Airway epithelial cell (primary cell): ENCODE data around the gene TRIM49. TPM values are rescaled to one million over a fixed set of nuclear protein-coding genes. Genes with fewer than 3 reads are reported as not detected.

Experiments used
- total RNA-seq: library from RNA; depleted of rRNA; stranded (reverse); fragments of >200 nt; gene quantifications from 2 replicates; pipeline ENCODE4 v1.2.3, GENCODE V29; 2015

TRIM49 gene, protein sequence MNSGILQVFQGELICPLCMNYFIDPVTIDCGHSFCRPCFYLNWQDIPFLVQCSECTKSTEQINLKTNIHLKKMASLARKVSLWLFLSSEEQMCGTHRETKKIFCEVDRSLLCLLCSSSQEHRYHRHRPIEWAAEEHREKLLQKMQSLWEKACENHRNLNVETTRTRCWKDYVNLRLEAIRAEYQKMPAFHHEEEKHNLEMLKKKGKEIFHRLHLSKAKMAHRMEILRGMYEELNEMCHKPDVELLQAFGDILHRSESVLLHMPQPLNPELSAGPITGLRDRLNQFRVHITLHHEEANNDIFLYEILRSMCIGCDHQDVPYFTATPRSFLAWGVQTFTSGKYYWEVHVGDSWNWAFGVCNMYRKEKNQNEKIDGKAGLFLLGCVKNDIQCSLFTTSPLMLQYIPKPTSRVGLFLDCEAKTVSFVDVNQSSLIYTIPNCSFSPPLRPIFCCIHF
- total RNA-seq, result not detected in 2 replicates

DNA sequence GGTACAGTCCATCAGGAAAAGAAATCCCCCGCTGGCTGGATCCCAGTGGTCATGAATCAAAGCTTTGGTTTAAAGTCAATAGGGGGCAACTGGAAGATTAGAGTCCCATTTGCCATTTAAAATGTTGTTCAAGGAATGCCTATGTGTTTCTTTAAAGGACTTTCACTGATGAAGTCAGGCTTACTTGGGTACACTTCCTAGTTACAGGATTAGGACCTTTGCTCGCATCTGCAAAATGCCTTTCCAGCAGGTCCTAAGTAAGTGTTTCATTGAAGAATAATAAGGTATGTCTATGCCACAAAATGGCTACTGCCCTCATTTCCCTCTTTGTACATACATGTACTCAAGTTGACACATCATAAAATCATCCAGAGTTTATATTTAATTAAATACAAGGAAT, at the start of gene TRIM49:
Gene TRIM49, minus strand, starts transcription at position 101 of the 400 bp plus-strand sequence. CDS start 4,106 bp downstream, outside the sequence.

Other genes with a start within 250 kb of the TRIM49 start
- not detected in 2 replicates for gene TRIM77, start 98.3 kb downstream of the TRIM49 start, total RNA-seq
- gene TRIM64B, start 69.9 kb upstream of the TRIM49 start, total RNA-seq, result not detected in 2 replicates
- gene TRIM49D1, start 113.7 kb upstream of the TRIM49 start, total RNA-seq, result not detected in 2 replicates
- not detected in 2 replicates for gene TRIM49D2, start 115.5 kb upstream of the TRIM49 start, total RNA-seq
- gene TRIM64, start 157.5 kb upstream of the TRIM49 start, total RNA-seq, result not detected in 2 replicates
- gene TRIM49C, start 222.5 kb upstream of the TRIM49 start, total RNA-seq, result not detected in 2 replicates